Subcutaneous adipose tissue (tissue), 4 donors: Measurements from ENCODE around the gene STARD9. TPM values are rescaled to one million over a fixed set of nuclear protein-coding genes. Genes with fewer than 3 reads are reported as not detected.

Experiments used
- CTCF ChIP-seq: fragments of 450-650 bp; IDR thresholded peaks from one replicate; pipeline ENCODE4 v1.5.1; 2016; ENCODE audit warnings: low read depth, mild to moderate bottlenecking, control low read depth, antibody characterized with exemption, moderate library complexity
- total RNA-seq, 4 donors: library from RNA; depleted of rRNA; stranded (reverse); fragments of >200 nt; gene quantifications; one replicate each; pipeline ENCODE4 v1.1.0, GENCODE V29; 2016

The STARD9 gene
- total RNA-seq, 4 donors from 2014 or later = 25.6 to 79.5 (median 39.8) TPM

DNA sequence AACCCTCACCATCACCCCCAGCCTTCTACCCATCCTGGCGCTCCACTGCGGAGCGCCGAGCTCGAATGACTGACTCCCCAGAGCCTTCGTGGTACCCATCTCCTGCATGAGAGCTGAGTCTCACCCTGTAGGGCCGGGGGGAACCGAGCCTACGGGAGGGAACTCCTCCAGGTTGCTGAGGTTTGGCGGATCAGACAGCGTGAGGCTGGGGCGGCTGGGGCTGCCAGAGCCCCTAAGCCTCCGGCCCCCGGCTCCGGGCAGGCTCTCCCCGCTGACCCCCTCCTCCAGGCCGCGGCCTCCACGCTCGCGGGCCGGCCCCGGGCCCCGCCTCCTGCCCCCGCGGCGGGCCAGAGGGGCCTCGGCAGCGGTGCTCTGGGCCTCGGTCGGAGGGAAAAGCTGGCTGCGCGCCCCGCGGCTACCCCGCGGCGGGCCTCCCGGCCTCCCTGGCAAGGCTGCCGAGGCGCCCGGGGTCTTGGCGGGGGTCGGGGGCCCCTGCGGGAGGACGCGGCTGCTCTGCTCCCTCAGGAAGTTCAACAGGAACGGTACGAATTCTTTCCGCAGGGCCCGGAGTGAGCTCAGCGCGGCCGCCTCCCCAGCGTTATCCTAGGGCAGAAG lies 160.9 kb downstream of the STARD9 start:
- no peak for TF ChIP-seq CTCF

DNA sequence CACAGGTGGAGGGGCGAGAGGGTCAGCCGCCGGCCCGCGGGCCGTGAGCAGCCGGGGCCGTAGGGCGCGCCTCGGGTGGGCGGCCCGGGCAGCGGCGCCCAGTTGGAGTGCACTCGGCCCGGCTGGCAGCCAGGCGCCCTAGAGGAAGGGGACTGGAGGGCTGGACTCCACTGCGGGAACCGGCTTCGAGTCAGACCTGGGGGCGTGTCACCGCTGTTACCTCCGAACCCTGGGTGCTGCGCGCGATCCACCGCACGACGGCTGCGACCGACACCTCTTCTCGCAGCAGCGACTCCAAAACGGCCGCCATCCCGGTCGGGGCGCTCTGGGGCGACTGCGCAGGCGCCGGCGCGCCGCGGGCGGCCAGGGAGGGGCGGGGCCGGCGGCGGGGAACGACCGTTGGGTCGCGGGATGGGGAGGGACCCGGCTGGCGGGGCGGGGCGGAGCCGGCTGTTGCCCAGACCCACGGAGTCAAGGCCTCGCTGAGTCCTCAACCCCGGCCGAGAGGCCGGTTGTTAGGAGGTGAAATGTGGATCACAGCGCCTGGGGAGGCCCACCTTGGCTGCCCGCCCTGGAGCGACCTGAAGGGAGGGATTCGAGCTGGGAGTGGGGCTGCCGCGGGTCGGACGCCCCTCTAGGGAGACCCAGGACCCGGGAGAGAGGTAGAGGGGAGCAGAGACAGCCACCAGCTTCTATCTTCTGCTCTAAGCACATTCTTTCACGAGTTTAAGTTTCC lies 161.6 kb downstream of the STARD9 start, which contains the start of gene CDAN1:
Gene CDAN1 (minus strand): TSS at position 336 of the 736 bp plus-strand sequence. CDS start 26 bp downstream, at position 310.
- TF ChIP-seq CTCF = no peak

DNA sequence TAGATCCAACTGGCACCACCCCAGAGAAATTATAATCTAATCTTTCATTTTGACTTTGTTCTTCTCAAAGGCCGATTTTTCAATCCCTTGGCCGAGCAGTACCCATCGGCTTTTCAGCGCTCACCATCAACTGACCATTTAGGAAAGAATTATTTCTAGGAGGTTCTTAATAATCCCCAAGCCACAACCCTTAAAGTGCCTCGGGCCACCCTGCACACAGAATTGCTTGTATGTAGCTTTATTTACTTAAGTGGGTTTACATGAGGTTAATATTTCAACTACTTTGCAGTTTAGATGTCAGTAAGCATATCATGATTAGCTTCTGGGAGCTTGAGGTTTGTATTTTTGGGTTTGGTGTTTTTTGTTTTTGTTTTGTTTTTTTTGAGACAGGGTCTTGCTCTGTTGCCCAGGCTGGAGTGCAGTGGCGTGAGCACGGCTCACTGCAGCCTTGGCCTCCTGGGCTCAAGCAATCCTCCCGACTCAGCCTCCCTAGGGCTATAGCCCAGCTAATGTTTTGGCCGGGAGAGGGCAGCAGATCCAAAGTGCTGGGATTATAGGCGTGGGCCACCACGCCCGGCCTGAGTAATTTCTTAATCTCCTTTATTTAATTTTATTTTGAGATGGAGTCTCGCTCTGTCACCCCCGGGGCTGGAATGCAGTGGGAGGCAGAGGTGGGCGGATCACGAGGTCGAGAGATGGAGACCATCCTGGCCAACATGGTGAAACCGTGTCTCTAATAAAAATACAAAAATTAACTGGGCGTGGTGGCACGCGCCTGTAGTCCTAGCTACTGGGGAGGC lies 162.3 kb downstream of the STARD9 start:
- no peak for TF ChIP-seq CTCF

DNA sequence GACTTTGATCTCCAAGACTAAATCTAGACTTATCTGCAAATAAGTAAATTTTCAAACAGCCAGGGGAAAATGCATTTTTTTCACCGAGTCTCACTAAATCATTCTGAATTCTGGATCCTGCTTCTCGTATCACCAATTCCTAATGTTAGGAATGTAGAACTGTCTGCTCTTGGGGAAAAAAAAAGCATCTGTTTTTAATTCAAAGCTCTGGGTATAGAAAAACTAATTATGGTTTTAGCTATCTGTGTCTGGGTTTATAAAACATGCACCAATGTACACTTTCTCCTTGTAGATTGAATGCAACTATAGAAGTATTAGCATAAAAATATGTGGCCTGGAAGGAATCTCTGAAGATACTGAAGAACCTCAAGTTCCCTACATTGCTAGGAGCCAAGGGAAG lies 166.3 kb downstream of the STARD9 start:
- TF ChIP-seq CTCF = no peak

- no peak for TF ChIP-seq CTCF
These were observed 166.7 kb downstream of the STARD9 start for GRCh38 chr15:42742149-42742548.

- TF ChIP-seq CTCF = no peak
These were observed 168.8 kb downstream of the STARD9 start for GRCh38 chr15:42744195-42744594.

DNA sequence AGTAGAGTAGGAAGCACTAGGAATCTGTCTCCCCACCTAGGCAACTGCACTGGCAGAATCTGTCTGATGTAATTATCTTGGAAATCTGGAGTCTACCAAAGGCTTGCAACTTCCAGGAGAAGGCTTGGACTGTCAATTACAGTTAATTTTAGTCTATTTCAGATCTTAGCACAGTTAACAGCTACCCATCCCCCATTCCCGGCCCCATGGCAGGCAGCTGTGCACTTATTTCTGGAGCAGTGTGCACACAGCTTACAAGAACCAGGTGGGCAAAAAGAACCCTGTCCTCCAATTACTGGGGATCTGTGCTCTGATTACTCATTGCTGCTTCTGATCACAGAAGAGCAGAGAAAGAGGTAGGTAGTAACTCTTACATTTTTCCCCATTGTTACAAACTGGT lies 173.9 kb downstream of the STARD9 start:
- TF ChIP-seq CTCF = no peak
